Calu3 (cell line): ENCODE results near the gene FAT2. TPM values are rescaled to one million over a fixed set of nuclear protein-coding genes. Genes with fewer than 3 reads are reported as not detected.

Experiments
- BruUV-seq: library from RNA; stranded (reverse); fragments of 400-500 nt; replicated peaks from 2 replicates; lab custom pipeline; 2021; lab: Mats Ljungman, UMichigan
- CTCF ChIA-PET: fragments of 300-600 bp; sonication (Branson Sonifier 250); formaldehyde crosslinking; loops from one replicate; lab custom pipeline; 2022; ENCODE audit warnings: antibody characterized with exemption; lab: Charles Lee
- DNase-seq: peaks from one replicate; pipeline ENCODE4 v3.0.0; 2022
- H3K27ac Mint-ChIP-seq: one replicate; pipeline ENCODE4 v1.8.0; 2022; ENCODE audit warnings: mixed read lengths; ENCODE audit not compliant: unreplicated experiment
- H3K27me3 Mint-ChIP-seq: one replicate; pipeline ENCODE4 v1.8.0; 2022; ENCODE audit warnings: mixed read lengths; ENCODE audit not compliant: unreplicated experiment
- H3K36me3 Mint-ChIP-seq: one replicate; pipeline ENCODE4 v1.8.0; 2022; ENCODE audit warnings: mild to moderate bottlenecking, moderate library complexity, mixed read lengths; ENCODE audit not compliant: insufficient read depth, unreplicated experiment
- H3K4me1 Mint-ChIP-seq: one replicate; pipeline ENCODE4 v1.8.0; 2022; ENCODE audit warnings: mild to moderate bottlenecking, low read depth, mixed read lengths; ENCODE audit not compliant: unreplicated experiment
- H3K4me3 Mint-ChIP-seq: one replicate; pipeline ENCODE4 v1.8.0; 2022; ENCODE audit warnings: mild to moderate bottlenecking, low read depth, moderate library complexity, mixed read lengths; ENCODE audit not compliant: unreplicated experiment
- H3K9me3 Mint-ChIP-seq: one replicate; pipeline ENCODE4 v1.8.0; 2022; ENCODE audit warnings: low read depth, mixed read lengths; ENCODE audit not compliant: unreplicated experiment
- intact Hi-C: fragments of 100-400 bp; cut with micrococcal nuclease; formaldehyde crosslinking; loops from one replicate; pipeline ENCODE4 v1.10.0; 2022; ENCODE audit not compliant: unreplicated experiment
- total RNA-seq: library from RNA; stranded (reverse); gene quantifications from 2 replicates; pipeline ENCODE4 v1.2.3, GENCODE V29; 2022
- TF ChIP-seq, protein P1 (sequence below): fragments of 200-600 bp; IDR thresholded peaks from one replicate; pipeline ENCODE4 v1.8.0; 2022; ENCODE audit warnings: antibody characterized with exemption; ENCODE audit not compliant: unreplicated experiment

FAT2 gene
- total RNA-seq, 1 experiment from 2014 or later: not detected

DNA sequence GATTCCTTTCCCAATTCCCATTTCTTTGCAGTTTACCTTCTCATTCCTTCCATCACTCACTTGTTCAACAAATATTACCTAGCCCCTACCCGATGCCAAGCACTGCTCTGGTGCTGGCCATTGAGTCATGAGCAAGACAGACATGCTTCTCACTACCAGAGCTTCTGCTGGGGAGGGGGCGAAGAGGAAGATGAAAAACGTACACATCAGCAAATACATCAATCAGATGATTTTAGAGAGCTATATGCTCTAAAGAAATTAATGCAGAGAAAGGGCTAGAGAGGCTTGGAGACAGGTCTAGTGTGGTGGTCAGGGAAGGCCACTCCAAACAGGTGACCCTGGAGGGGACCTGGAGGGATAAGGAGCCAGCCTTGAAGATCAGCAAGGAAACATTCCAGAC, 14.4 kb upstream of the FAT2 start:
- no peak overlapping the region for H3K27ac Mint-ChIP-seq
- TF ChIP-seq, protein P1, sequence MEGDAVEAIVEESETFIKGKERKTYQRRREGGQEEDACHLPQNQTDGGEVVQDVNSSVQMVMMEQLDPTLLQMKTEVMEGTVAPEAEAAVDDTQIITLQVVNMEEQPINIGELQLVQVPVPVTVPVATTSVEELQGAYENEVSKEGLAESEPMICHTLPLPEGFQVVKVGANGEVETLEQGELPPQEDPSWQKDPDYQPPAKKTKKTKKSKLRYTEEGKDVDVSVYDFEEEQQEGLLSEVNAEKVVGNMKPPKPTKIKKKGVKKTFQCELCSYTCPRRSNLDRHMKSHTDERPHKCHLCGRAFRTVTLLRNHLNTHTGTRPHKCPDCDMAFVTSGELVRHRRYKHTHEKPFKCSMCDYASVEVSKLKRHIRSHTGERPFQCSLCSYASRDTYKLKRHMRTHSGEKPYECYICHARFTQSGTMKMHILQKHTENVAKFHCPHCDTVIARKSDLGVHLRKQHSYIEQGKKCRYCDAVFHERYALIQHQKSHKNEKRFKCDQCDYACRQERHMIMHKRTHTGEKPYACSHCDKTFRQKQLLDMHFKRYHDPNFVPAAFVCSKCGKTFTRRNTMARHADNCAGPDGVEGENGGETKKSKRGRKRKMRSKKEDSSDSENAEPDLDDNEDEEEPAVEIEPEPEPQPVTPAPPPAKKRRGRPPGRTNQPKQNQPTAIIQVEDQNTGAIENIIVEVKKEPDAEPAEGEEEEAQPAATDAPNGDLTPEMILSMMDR: no peak
- H3K36me3 Mint-ChIP-seq: no peaks in the 10 kb centered on the region
- H3K4me1 Mint-ChIP-seq: no peaks in the 10 kb centered on the region
- intact Hi-C loops: no loop called here
- BruUV-seq: no TSS peak
- no peaks in the 10 kb centered on the region for H3K9me3 Mint-ChIP-seq
- CTCF ChIA-PET: no interaction called here
- DNase-seq: no peak
- no peak overlapping the region for H3K4me3 Mint-ChIP-seq
- peaks cover 100% of the 10 kb centered on the region for H3K27me3 Mint-ChIP-seq

DNA sequence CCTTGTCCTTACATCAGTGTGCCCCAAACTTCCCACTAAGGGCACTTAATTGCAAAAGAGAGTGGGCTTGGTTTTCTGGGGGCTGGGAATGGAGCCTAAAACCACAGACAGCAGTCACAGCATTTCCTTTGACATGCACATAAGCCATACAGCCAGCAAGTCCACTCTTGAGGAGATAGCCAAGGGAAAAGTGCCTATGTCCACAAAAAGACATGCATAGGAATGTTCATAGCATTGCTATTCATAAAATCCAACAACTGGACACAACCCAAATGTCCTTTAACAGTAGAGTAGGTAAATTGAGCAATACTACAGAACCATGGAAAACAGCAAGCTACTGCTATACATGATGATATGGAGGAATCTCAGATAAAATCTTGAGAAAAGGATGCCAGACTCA, 11.7 kb upstream of the FAT2 start:
- CTCF ChIA-PET: interaction anchor here (0.7 kb wide), 1 partner anchor 71 kb away, joined by 4 read pairs; no protein-coding TSS in a partner anchor
- TF ChIP-seq, protein P1: no peak
- peaks cover 2% of the 10 kb centered on the region for H3K4me1 Mint-ChIP-seq
- H3K4me3 Mint-ChIP-seq: no peak overlapping the region
- BruUV-seq: no TSS peak
- no peak overlapping the region for H3K27ac Mint-ChIP-seq
- DNase-seq: no peak
- H3K9me3 Mint-ChIP-seq: no peaks in the 10 kb centered on the region
- H3K27me3 Mint-ChIP-seq: peaks cover 94% of the 10 kb centered on the region
- no peaks in the 10 kb centered on the region for H3K36me3 Mint-ChIP-seq
- intact Hi-C loops: no loop called here

DNA sequence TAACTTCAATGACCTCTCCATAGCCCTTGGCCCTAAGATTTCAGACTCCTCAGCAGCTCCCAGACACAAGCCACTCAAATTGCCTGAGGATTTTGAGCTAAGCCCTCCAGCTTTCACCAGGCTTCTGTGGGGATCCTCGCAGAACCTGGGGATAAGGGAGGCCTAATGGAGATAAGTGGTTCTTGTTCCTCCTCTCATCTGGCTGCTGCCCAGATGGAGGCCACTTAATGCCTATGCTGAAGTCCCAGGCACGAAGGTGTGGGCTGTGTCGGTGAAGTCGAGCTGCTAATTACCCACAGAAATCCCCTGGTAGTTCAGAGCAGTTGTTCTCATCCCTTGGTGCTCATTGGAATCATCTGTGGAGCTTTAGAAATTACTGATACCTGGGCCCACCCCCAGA, 10.3 kb upstream of the FAT2 start:
- Mint-ChIP-seq H3K36me3 (no peaks in the 10 kb centered on the region), H3K9me3 (no peaks in the 10 kb centered on the region), H3K4me1 (peaks cover 13% of the 10 kb centered on the region), H3K27me3 (peaks cover 88% of the 10 kb centered on the region), H3K27ac (no peak overlapping the region), H3K4me3 (no peak overlapping the region)
- TF ChIP-seq, protein P1: no peak
- CTCF ChIA-PET: interaction anchor here (0.8 kb wide), 1 partner anchor 52 kb away, joined by 3 read pairs; no protein-coding TSS in a partner anchor
- intact Hi-C loops: no loop called here
- no peak for DNase-seq
- no TSS peak for BruUV-seq

DNA sequence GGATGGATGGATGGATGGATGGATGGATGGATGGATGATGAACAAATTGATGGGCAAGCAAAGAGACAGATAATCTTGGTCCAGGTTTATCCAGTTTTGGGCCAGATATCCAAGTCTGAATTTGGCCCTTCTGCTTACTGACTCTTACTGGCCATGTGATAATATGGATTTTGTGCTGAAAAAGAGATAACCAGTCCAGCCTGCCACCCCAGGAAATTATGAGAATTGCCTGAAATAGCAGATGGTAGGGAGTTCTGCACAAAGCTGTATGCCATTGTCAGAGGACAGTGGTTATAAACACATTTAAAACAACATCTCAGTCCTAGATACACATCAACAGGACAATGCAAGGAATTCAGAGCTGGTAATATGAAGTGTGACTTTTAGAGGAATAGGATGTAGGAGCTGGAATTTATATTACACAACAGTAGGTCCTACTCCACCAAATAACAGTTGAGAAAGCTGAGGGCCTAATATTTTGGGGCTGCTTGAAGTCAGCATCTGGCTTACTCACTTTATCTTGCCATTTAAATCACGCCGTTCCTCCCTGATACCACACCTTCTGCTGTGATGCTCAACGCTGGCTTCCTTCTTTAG, 9.0 kb upstream of the FAT2 start:
- TF ChIP-seq, protein P1: no peak
- H3K9me3 Mint-ChIP-seq: no peaks in the 10 kb centered on the region
- peaks cover 81% of the 10 kb centered on the region for H3K27me3 Mint-ChIP-seq
- H3K4me3 Mint-ChIP-seq: no peak overlapping the region
- no peaks in the 10 kb centered on the region for H3K36me3 Mint-ChIP-seq
- H3K4me1 Mint-ChIP-seq: peaks cover 13% of the 10 kb centered on the region
- CTCF ChIA-PET: no interaction called here
- no peak overlapping the region for H3K27ac Mint-ChIP-seq
- no peak for DNase-seq
- BruUV-seq: no TSS peak
- intact Hi-C loops: no loop called here
